Activated CD4-positive, alpha-beta T cell treated with anti-CD3 and anti-CD28 coated beads, Interleukin-2, amount 10 ng/mL, durations not matched to agents 24 days and 14 days (primary cell): ENCODE data around the gene KNDC1. TPM values are rescaled to one million over a fixed set of nuclear protein-coding genes. Genes with fewer than 3 reads are reported as not detected.

Experiments
- DNase-seq: peaks from one replicate; pipeline ENCODE4 v3.0.0; 2022
- H3K27ac Mint-ChIP-seq: one replicate; pipeline ENCODE4 v1.8.0; 2022; ENCODE audit warnings: mild to moderate bottlenecking, mixed read lengths
- H3K27me3 Mint-ChIP-seq: one replicate; pipeline ENCODE4 v1.8.0; 2022; ENCODE audit warnings: mixed read lengths
- H3K36me3 Mint-ChIP-seq: one replicate; pipeline ENCODE4 v1.8.0; 2022; ENCODE audit warnings: low read depth, mild to moderate bottlenecking, mixed read lengths
- H3K4me1 Mint-ChIP-seq: one replicate; pipeline ENCODE4 v1.8.0; 2021; ENCODE audit warnings: mixed read lengths
- H3K4me3 Mint-ChIP-seq: one replicate; pipeline ENCODE4 v1.8.0; 2022; ENCODE audit warnings: mild to moderate bottlenecking, moderate library complexity, mixed read lengths
- H3K9me3 Mint-ChIP-seq: one replicate; pipeline ENCODE4 v1.8.0; 2021; ENCODE audit warnings: mixed read lengths
- intact Hi-C: fragments of 100-400 bp; cut with micrococcal nuclease; formaldehyde crosslinking; loops from one replicate; pipeline ENCODE4 v1.15.1; 2023
- total RNA-seq: library from RNA; stranded (reverse); gene quantifications from 2 replicates; pipeline ENCODE4 v1.2.3, GENCODE V29; 2022

KNDC1 gene
- total RNA-seq, 1 donor from 2014 or later = 0.19 TPM

- no peak overlapping the region for H3K27ac Mint-ChIP-seq
- no peak overlapping the region for H3K4me3 Mint-ChIP-seq
- no peak for DNase-seq
- no peaks in the 10 kb centered on the region for H3K36me3 Mint-ChIP-seq
- H3K4me1 Mint-ChIP-seq = peaks cover 3% of the 10 kb centered on the region
- H3K9me3 Mint-ChIP-seq = no peaks in the 10 kb centered on the region
- intact Hi-C loops = no loop called here
- H3K27me3 Mint-ChIP-seq = no peaks in the 10 kb centered on the region
These were observed 49.1 kb downstream of the KNDC1 start for GRCh38 chr10:133209117-133209516.

- intact Hi-C loops = no loop called here
- no peak for DNase-seq
- H3K27me3 Mint-ChIP-seq = no peaks in the 10 kb centered on the region
- no peaks in the 10 kb centered on the region for H3K9me3 Mint-ChIP-seq
- H3K4me3 Mint-ChIP-seq = no peak overlapping the region
- H3K27ac Mint-ChIP-seq = no peak overlapping the region
- H3K4me1 Mint-ChIP-seq = peaks cover 3% of the 10 kb centered on the region
- H3K36me3 Mint-ChIP-seq = no peaks in the 10 kb centered on the region
These were observed 49.6 kb downstream of the KNDC1 start for GRCh38 chr10:133209641-133210040.

- Mint-ChIP-seq H3K27me3 (no peaks in the 10 kb centered on the region), H3K4me1 (peaks cover 3% of the 10 kb centered on the region), H3K27ac (peak overlapping the region; percentile 76), H3K9me3 (no peaks in the 10 kb centered on the region), H3K36me3 (no peaks in the 10 kb centered on the region), H3K4me3 (peak overlapping the region; percentile 44)
- intact Hi-C loops = no loop called here
- no peak for DNase-seq
These were observed 50.5 kb downstream of the KNDC1 start for GRCh38 chr10:133210398-133211140.

GRCh38 chr10:133211141-133211830 is 51.3 kb downstream of the KNDC1 start:
- H3K4me3 Mint-ChIP-seq = no peak overlapping the region
- H3K27ac Mint-ChIP-seq = no peak overlapping the region
- no peaks in the 10 kb centered on the region for H3K36me3 Mint-ChIP-seq
- H3K9me3 Mint-ChIP-seq = no peaks in the 10 kb centered on the region
- peaks cover 3% of the 10 kb centered on the region for H3K4me1 Mint-ChIP-seq
- intact Hi-C loops = no loop called here
- DNase-seq = no peak
- no peaks in the 10 kb centered on the region for H3K27me3 Mint-ChIP-seq

GRCh38 chr10:133211959-133212852 is 52.2 kb downstream of the KNDC1 start:
- Mint-ChIP-seq H3K4me3 (no peak overlapping the region), H3K27ac (no peak overlapping the region), H3K9me3 (no peaks in the 10 kb centered on the region), H3K36me3 (no peaks in the 10 kb centered on the region), H3K4me1 (peaks cover 3% of the 10 kb centered on the region), H3K27me3 (no peaks in the 10 kb centered on the region)
- intact Hi-C loops = no loop called here
- DNase-seq = no peak

GRCh38 chr10:133212853-133213494 is 53.0 kb downstream of the KNDC1 start:
- intact Hi-C loops = no loop called here
- no peaks in the 10 kb centered on the region for H3K9me3 Mint-ChIP-seq

GRCh38 chr10:133213641-133214467 is 53.8 kb downstream of the KNDC1 start:
- Mint-ChIP-seq H3K4me3 (no peak overlapping the region), H3K9me3 (no peaks in the 10 kb centered on the region), H3K27ac (no peak overlapping the region), H3K36me3 (no peaks in the 10 kb centered on the region), H3K4me1 (peaks cover 3% of the 10 kb centered on the region), H3K27me3 (no peaks in the 10 kb centered on the region)
- no peak for DNase-seq
- intact Hi-C loops = no loop called here

More at GRCh38 chr10:133212853-133213494, 53.0 kb downstream of the KNDC1 start:
- Mint-ChIP-seq H3K36me3 (no peaks in the 10 kb centered on the region), H3K4me1 (peaks cover 3% of the 10 kb centered on the region), H3K4me3 (no peak overlapping the region), H3K27me3 (no peaks in the 10 kb centered on the region), H3K27ac (no peak overlapping the region)
- no peak for DNase-seq

GRCh38 chr10:133214468-133215410 is 54.7 kb downstream of the KNDC1 start:
- Mint-ChIP-seq H3K36me3 (no peaks in the 10 kb centered on the region), H3K9me3 (no peaks in the 10 kb centered on the region), H3K27ac (no peak overlapping the region), H3K4me3 (no peak overlapping the region), H3K27me3 (no peaks in the 10 kb centered on the region), H3K4me1 (peaks cover 3% of the 10 kb centered on the region)
- DNase-seq = no peak
- intact Hi-C loops = no loop called here

- Mint-ChIP-seq H3K4me3 (no peak overlapping the region), H3K4me1 (peaks cover under 1% of the 10 kb centered on the region), H3K9me3 (no peaks in the 10 kb centered on the region), H3K27ac (no peak overlapping the region), H3K27me3 (no peaks in the 10 kb centered on the region), H3K36me3 (no peaks in the 10 kb centered on the region)
- intact Hi-C loops = no loop called here
- DNase-seq = no peak
These were observed 55.6 kb downstream of the KNDC1 start for GRCh38 chr10:133215586-133215985.

GRCh38 chr10:133216776-133217175 is 56.8 kb downstream of the KNDC1 start:
- H3K27me3 Mint-ChIP-seq = peaks cover 6% of the 10 kb centered on the region
- no peaks in the 10 kb centered on the region for H3K4me1 Mint-ChIP-seq
- H3K9me3 Mint-ChIP-seq = no peaks in the 10 kb centered on the region
- no peak overlapping the region for H3K27ac Mint-ChIP-seq
- DNase-seq = no peak
- H3K4me3 Mint-ChIP-seq = no peak overlapping the region
- intact Hi-C loops = no loop called here
- H3K36me3 Mint-ChIP-seq = no peaks in the 10 kb centered on the region

- Mint-ChIP-seq H3K27ac (no peak overlapping the region), H3K9me3 (no peaks in the 10 kb centered on the region), H3K4me1 (no peaks in the 10 kb centered on the region), H3K36me3 (no peaks in the 10 kb centered on the region), H3K27me3 (peaks cover 6% of the 10 kb centered on the region), H3K4me3 (no peak overlapping the region)
- intact Hi-C loops = no loop called here
- no peak for DNase-seq
These were observed 58.0 kb downstream of the KNDC1 start for GRCh38 chr10:133217800-133218589.
